Central memory CD4-positive, alpha-beta T cell (primary cell): ENCODE measurements around the gene TFAP2A.

Source experiments
- DNase-seq: peaks from one replicate; pipeline ENCODE4 v3.0.0; 2022

TFAP2A gene

GRCh38 chr6:10382322-10382721, 32.6 kb downstream of the TFAP2A start:
- DNase-seq, result no peak

GRCh38 chr6:10381830-10382208, 33.1 kb downstream of the TFAP2A start:
- no peak for DNase-seq

GRCh38 chr6:10381133-10381829, 33.6 kb downstream of the TFAP2A start:
- DNase-seq, result no peak

GRCh38 chr6:10375391-10375969, 39.4 kb downstream of the TFAP2A start:
- no peak for DNase-seq

GRCh38 chr6:10373642-10374359, 41.1 kb downstream of the TFAP2A start:
- DNase-seq, result no peak

- no peak for DNase-seq
Measured at GRCh38 chr6:10369896-10370295, 45.0 kb downstream of the TFAP2A start.

GRCh38 chr6:10368861-10369260, 46.0 kb downstream of the TFAP2A start:
- DNase-seq, result no peak

GRCh38 chr6:10363911-10364310, 51.0 kb downstream of the TFAP2A start:
- DNase-seq, result no peak

- DNase-seq, result no peak
Measured at GRCh38 chr6:10362300-10362699, 52.6 kb downstream of the TFAP2A start.

GRCh38 chr6:10361428-10361827, 53.4 kb downstream of the TFAP2A start:
- DNase-seq, result no peak

- DNase-seq, result no peak
Measured at GRCh38 chr6:10359581-10359980, 55.3 kb downstream of the TFAP2A start.

GRCh38 chr6:10355115-10355702, 59.7 kb downstream of the TFAP2A start:
- DNase-seq, result no peak

GRCh38 chr6:10351791-10352190, 63.1 kb downstream of the TFAP2A start:
- DNase-seq, result no peak

- no peak for DNase-seq
Measured at GRCh38 chr6:10350720-10351119, 64.2 kb downstream of the TFAP2A start.

- DNase-seq, result no peak
Measured at GRCh38 chr6:10347561-10348327, 67.1 kb downstream of the TFAP2A start.
